ENCODE results near the gene PLEKHM3.

DNA sequence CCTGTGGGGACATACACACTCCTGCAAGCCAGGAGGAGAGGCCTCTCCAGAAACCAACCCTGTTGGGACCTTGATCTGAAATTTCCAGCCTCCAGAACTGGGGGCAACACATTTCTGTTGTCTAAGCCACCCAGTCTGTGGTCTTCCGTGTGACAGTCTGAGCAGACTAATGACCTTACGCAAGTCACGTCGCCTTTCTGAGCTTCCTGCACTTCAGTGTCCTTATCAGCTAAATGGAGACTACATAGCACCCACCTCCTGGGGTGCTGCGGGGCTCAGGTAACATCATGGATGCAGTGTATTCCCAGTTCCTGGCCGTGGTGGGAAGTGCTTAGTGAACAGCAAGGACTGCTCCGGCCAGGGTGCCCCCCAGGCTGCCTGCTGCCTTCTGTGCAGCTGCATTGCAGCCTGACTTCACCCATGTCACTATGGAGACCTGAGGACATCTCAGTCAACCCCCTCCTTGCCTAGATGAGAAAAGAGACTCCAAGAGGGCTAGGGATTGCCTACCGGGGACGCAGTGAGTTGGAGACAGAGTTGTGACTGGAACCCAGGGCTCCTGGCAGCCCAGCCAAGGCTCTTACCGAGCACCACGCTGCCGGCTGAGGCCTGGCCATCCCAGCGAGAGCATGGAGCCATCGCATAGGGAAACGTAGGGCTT lies 194.4 kb downstream of the PLEKHM3 start:
- TF ChIP-seq, protein P1, sequence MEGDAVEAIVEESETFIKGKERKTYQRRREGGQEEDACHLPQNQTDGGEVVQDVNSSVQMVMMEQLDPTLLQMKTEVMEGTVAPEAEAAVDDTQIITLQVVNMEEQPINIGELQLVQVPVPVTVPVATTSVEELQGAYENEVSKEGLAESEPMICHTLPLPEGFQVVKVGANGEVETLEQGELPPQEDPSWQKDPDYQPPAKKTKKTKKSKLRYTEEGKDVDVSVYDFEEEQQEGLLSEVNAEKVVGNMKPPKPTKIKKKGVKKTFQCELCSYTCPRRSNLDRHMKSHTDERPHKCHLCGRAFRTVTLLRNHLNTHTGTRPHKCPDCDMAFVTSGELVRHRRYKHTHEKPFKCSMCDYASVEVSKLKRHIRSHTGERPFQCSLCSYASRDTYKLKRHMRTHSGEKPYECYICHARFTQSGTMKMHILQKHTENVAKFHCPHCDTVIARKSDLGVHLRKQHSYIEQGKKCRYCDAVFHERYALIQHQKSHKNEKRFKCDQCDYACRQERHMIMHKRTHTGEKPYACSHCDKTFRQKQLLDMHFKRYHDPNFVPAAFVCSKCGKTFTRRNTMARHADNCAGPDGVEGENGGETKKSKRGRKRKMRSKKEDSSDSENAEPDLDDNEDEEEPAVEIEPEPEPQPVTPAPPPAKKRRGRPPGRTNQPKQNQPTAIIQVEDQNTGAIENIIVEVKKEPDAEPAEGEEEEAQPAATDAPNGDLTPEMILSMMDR (IDR thresholded peaks at IDR 0.05): no peak
- TF ChIP-seq POLR2A (IDR thresholded peaks at IDR 0.05): no peak

Data from adrenal gland (tissue), 5 donors.